Medulla oblongata (tissue), 1 donor: ENCODE results near the gene RNFT2.

Source experiments
- DNase-seq: peaks from one replicate; pipeline ENCODE4 v3.0.0-alpha.2; 2015; ENCODE audit errors: extremely low spot score

Gene RNFT2

GRCh38 chr12:116878567-116879508, 140.7 kb downstream of the RNFT2 start:
- DNase-seq: no peak

- no peak for DNase-seq
Measured at GRCh38 chr12:116879509-116880212, 141.5 kb downstream of the RNFT2 start.

- no peak for DNase-seq
Measured at GRCh38 chr12:116880213-116880816, 142.2 kb downstream of the RNFT2 start.

GRCh38 chr12:116880817-116881324, 142.8 kb downstream of the RNFT2 start:
- no peak for DNase-seq

- no peak for DNase-seq
Measured at GRCh38 chr12:116881325-116881876, 143.3 kb downstream of the RNFT2 start, which contains the start of gene HRK. Gene HRK, minus strand, starts transcription at chr12:116881441. Its CDS starts 134 bp downstream, at chr12:116881307.

GRCh38 chr12:116881877-116882507, 143.9 kb downstream of the RNFT2 start:
- DNase-seq: no peak

- peak; percentile 53 for DNase-seq
Measured at GRCh38 chr12:116882742-116883141, 144.6 kb downstream of the RNFT2 start.

- no peak for DNase-seq
Measured at GRCh38 chr12:116884871-116885270, 146.8 kb downstream of the RNFT2 start.

GRCh38 chr12:116885491-116885890, 147.4 kb downstream of the RNFT2 start:
- no peak for DNase-seq

GRCh38 chr12:116887244-116887643, 149.1 kb downstream of the RNFT2 start:
- no peak for DNase-seq

GRCh38 chr12:116887897-116888296, 149.8 kb downstream of the RNFT2 start:
- no peak for DNase-seq

GRCh38 chr12:116890330-116890729, 152.2 kb downstream of the RNFT2 start:
- no peak for DNase-seq

- no peak for DNase-seq
Measured at GRCh38 chr12:116891019-116891418, 152.9 kb downstream of the RNFT2 start.

GRCh38 chr12:116892349-116893140, 154.4 kb downstream of the RNFT2 start:
- no peak for DNase-seq

GRCh38 chr12:116894913-116895312, 156.8 kb downstream of the RNFT2 start:
- DNase-seq: no peak

- no peak for DNase-seq
Measured at GRCh38 chr12:116896411-116896924, 158.4 kb downstream of the RNFT2 start.

GRCh38 chr12:116897476-116897875, 159.4 kb downstream of the RNFT2 start:
- DNase-seq: no peak

GRCh38 chr12:116898669-116899068, 160.6 kb downstream of the RNFT2 start:
- DNase-seq: no peak

GRCh38 chr12:116901612-116902011, 163.5 kb downstream of the RNFT2 start:
- no peak for DNase-seq
